B cell (primary cell): ENCODE results near the gene FSTL5. TPM values are rescaled to one million over a fixed set of nuclear protein-coding genes. Genes with fewer than 3 reads are reported as not detected.

Source experiments
- ATAC-seq: fragments of 200-7000 bp; cut with Tn5 transposase; one replicate; pipeline ENCODE4 v1.10.0; 2021; ENCODE audit warnings: low read depth, mild to moderate bottlenecking, moderate number of reproducible peaks, moderate library complexity
- CTCF ChIA-PET: fragments of 350-600 bp; sonication (Branson Sonifier 250); formaldehyde crosslinking; loops from one replicate; lab custom pipeline; 2021; ENCODE audit warnings: antibody characterized with exemption, inconsistent platforms; lab: Charles Lee
- POLR2A ChIA-PET: fragments of 350-600 bp; sonication (Branson Sonifier 250); formaldehyde crosslinking; loops from one replicate; lab custom pipeline; 2021; ENCODE audit warnings: antibody characterized with exemption; lab: Charles Lee
- DNase-seq: peaks from one replicate; pipeline ENCODE4 v3.0.0; 2013
- H2AFZ ChIP-seq: 2 replicates; pipeline ENCODE4 v1.6.1; 2012; ENCODE audit warnings: mild to moderate bottlenecking, low read depth, low read length; ENCODE audit not compliant: insufficient read depth, poor library complexity, severe bottlenecking
- H3K27ac ChIP-seq, 2 donors: 1 replicate in 1 of 2; 2 replicates in 1 of 2; pipeline ENCODE4 v1.5.1; 2012 to 2013; ENCODE audit warnings: low read length in 2 of 2, mild to moderate bottlenecking in 2 of 2, moderate library complexity in 1 of 2
- H3K27me3 ChIP-seq, 4 experiments: fragments of 200-600 bp in 1 of 4; sonication (generic) in 1 of 4; replicated peaks in 1 of 4; 1 replicate in 2 of 4; 2 replicates in 2 of 4; pipeline versions ENCODE4 v1.6.1 to v1.7.0; 2013 to 2016; ENCODE audit warnings: low read length in 3 of 4, mild to moderate bottlenecking in 2 of 4, mixed read lengths in 1 of 4, moderate library complexity in 1 of 4; ENCODE audit not compliant: insufficient read depth in 4 of 4, control insufficient read depth in 3 of 4; ENCODE audit errors: control extremely low read depth in 1 of 4
- H3K36me3 ChIP-seq, 2 experiments: replicated peaks in 1 of 2; 1 replicate in 1 of 2; 2 replicates in 1 of 2; pipeline versions ENCODE4 v1.6.1 to v1.7.1; 2013; ENCODE audit warnings: low read length in 1 of 2; ENCODE audit not compliant: insufficient read depth in 2 of 2, control insufficient read depth in 1 of 2; ENCODE audit errors: control extremely low read depth in 1 of 2, extremely low read depth in 1 of 2
- H3K4me1 ChIP-seq, 2 donors: fragments of 200-600 bp in 1 of 2; sonication (generic) in 1 of 2; 1 replicate in 1 of 2; 2 replicates in 1 of 2; pipeline versions ENCODE4 v1.5.1 to v1.6.1; 2013 to 2017; ENCODE audit warnings: low read length in 2 of 2; ENCODE audit not compliant: control insufficient read depth in 2 of 2, insufficient read depth in 2 of 2
- H3K4me2 ChIP-seq: replicated peaks from 2 replicates; pipeline ENCODE3; 2012; ENCODE audit warnings: mild to moderate bottlenecking, low read depth, low read length; ENCODE audit not compliant: poor library complexity, severe bottlenecking
- H3K4me3 ChIP-seq, 5 experiments: fragments of 200-600 bp in 1 of 5; sonication (generic) in 1 of 5; 1 replicate in 3 of 5; 2 replicates in 2 of 5; pipeline versions ENCODE4 v1.5.1 to v1.7.0; 2011 to 2016; ENCODE audit warnings: low read length in 4 of 5, mild to moderate bottlenecking in 4 of 5, low read depth in 2 of 5, control low read depth in 1 of 5, moderate library complexity in 1 of 5; ENCODE audit not compliant: insufficient read depth in 1 of 5; ENCODE audit errors: control extremely low read depth in 1 of 5, extremely low read depth in 1 of 5
- H3K79me2 ChIP-seq: fragments of 200-600 bp; sonication (generic); one replicate; pipeline ENCODE4 v1.6.0; 2016; ENCODE audit warnings: low read length; ENCODE audit not compliant: control insufficient read depth, insufficient read depth
- H3K9ac ChIP-seq: fragments of 200-600 bp; sonication (generic); 2 replicates; pipeline ENCODE4 v1.6.1; 2017; ENCODE audit warnings: mild to moderate bottlenecking, low read length, moderate library complexity
- H3K9me3 ChIP-seq, 3 donors: one replicate each; pipeline versions ENCODE4 v1.6.1 to v1.7.1; 2013; ENCODE audit warnings: low read length in 2 of 3; ENCODE audit not compliant: control insufficient read depth in 2 of 3, insufficient read depth in 1 of 3; ENCODE audit errors: control extremely low read depth in 1 of 3
- H4K20me1 ChIP-seq: 2 replicates; pipeline ENCODE4 v1.6.0; 2012; ENCODE audit warnings: mild to moderate bottlenecking, low read length; ENCODE audit not compliant: insufficient read depth, control insufficient read depth, poor library complexity, severe bottlenecking
- H3K27ac Mint-ChIP-seq: one replicate; pipeline ENCODE4 v1.8.0; 2021; ENCODE audit warnings: mixed read lengths
- H3K27me3 Mint-ChIP-seq: one replicate; pipeline ENCODE4 v1.8.0; 2021; ENCODE audit warnings: mixed read lengths
- H3K4me1 Mint-ChIP-seq: one replicate; pipeline ENCODE4 v1.8.0; 2021; ENCODE audit warnings: mixed read lengths
- H3K4me3 Mint-ChIP-seq: one replicate; pipeline ENCODE4 v1.8.0; 2021; ENCODE audit warnings: mixed read lengths
- H3K9me3 Mint-ChIP-seq: one replicate; pipeline ENCODE4 v1.8.0; 2022; ENCODE audit warnings: mixed read lengths; ENCODE audit not compliant: insufficient read depth
- EZH2 ChIP-seq: IDR thresholded peaks from 2 replicates; pipeline ENCODE4 v1.6.1; 2012; ENCODE audit warnings: borderline replicate concordance, low read depth, mild to moderate bottlenecking, moderate library complexity, low read length; ENCODE audit not compliant: insufficient read depth, poor library complexity, severe bottlenecking
- WGBS: methylation state at CpG from one replicate; pipeline ENCODE4 v1.1.5; 2013; ENCODE audit warnings: missing lambda C conversion rate; ENCODE audit not compliant: insufficient coverage; 5-methylcytosine and 5-hydroxymethylcytosine counted together
- intact Hi-C: fragments of 100-400 bp; cut with micrococcal nuclease; formaldehyde crosslinking; loops from one replicate; pipeline ENCODE4 v1.10.0; 2022
- polyA plus RNA-seq: library from polyadenylated mRNA; depleted of rRNA; stranded (reverse); fragments of >200 nt; gene quantifications from 2 replicates; pipeline ENCODE4 v1.2.3, GENCODE V29; 2012
- total RNA-seq, 2 donors: library from RNA; stranded (reverse); fragments of 120-200 nt in 1 of 2; gene quantifications; 1 replicate in 1 of 2; 2 replicates in 1 of 2; pipeline versions ENCODE4 v1.2.3 to v1.2.4, GENCODE V29; 2013 to 2022
- TF ChIP-seq, protein P1 (sequence below): fragments of 200-600 bp; IDR thresholded peaks from one replicate; pipeline ENCODE4 v1.8.0; 2022; ENCODE audit warnings: antibody characterized with exemption, mild to moderate bottlenecking

The FSTL5 gene
- total and polyA plus RNA-seq, 2 donors (not counting 1 experiment from before 2014, with no cell fraction given), result not detected

DNA sequence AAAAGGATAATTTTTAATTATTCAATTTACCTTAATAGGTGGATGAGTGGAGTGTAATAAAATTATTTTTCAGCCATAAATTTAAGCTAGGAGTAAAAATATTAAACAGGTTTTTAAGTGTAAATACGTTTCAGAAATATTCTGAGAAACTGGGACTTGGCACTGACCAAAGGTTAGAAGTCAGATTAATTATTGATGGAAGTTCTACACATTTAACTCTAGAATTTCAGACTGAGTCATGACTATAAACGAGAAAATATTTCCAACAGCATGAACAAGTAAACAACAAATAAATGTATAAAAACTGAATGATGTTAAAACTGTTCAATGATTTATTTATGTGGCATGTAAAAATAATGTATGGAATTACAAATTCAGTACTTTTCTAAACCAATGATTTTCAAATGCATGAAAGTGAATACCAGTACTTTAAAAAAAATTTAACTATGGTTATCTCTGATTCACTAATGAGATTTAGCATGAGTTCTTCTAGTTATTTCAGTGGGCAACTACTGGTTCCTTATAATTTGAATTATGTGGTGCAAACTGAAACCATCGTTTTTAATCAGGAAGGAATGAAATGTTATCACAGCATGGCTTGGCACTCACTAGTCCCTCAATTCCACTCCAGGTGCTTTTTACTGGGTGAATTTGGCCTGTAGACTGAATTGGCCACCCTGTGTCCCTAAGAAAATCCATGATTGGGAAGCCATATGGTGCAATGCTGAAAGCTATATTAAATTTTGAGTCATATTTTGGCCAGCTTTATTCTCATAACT is 244.2 kb downstream of the FSTL5 start:
- no peak overlapping the region for H3K4me3 Mint-ChIP-seq

DNA sequence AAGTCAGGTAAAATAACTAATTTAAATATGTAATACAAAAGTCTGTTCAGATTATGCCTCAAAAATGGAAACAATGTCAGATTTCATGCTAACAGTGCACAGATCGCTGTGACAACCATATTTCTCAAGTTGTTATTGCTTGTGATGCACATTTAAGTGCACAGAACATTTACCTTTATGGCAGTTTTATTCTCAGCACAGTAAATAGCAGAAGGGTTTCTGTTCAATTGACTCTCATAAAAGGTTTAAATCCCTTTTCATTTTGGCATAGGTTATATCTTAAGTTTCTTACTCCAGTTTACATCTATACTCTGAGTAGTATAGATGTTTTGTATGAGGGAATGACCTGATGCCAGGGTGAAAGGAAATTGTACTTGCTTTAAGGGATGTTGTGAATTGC is 247.8 kb downstream of the FSTL5 start:
- Mint-ChIP-seq H3K27me3 (no peaks in the 10 kb centered on the region), H3K4me1 (no peaks in the 10 kb centered on the region), H3K4me3 (no peak overlapping the region), H3K9me3 (no peaks in the 10 kb centered on the region), H3K27ac (no peak overlapping the region)
- ATAC-seq (no peak), DNase-seq (no peak)
- H4K20me1 ChIP-seq, result no peaks in the 10 kb centered on the region
- peaks cover 0 to 5% (median 0%) of the 10 kb centered on the region in 3 donors for H3K9me3 ChIP-seq
- ChIA-PET POLR2A (no interaction called here), CTCF (no interaction called here)
- WGBS, result 40% methylated on average over 1 of the region's 1 CpG
- H3K4me1 ChIP-seq, result no peaks in the 10 kb centered on the region
- H3K27me3 ChIP-seq, result no peaks in the 10 kb centered on the region
- intact Hi-C loops, result no loop called here
- H3K9ac ChIP-seq, result no peak overlapping the region
- H3K4me3 ChIP-seq, result no peak overlapping the region
- H2AFZ ChIP-seq, result no peak overlapping the region
- no peaks in the 10 kb centered on the region for H3K36me3 ChIP-seq
- TF ChIP-seq, protein P1, sequence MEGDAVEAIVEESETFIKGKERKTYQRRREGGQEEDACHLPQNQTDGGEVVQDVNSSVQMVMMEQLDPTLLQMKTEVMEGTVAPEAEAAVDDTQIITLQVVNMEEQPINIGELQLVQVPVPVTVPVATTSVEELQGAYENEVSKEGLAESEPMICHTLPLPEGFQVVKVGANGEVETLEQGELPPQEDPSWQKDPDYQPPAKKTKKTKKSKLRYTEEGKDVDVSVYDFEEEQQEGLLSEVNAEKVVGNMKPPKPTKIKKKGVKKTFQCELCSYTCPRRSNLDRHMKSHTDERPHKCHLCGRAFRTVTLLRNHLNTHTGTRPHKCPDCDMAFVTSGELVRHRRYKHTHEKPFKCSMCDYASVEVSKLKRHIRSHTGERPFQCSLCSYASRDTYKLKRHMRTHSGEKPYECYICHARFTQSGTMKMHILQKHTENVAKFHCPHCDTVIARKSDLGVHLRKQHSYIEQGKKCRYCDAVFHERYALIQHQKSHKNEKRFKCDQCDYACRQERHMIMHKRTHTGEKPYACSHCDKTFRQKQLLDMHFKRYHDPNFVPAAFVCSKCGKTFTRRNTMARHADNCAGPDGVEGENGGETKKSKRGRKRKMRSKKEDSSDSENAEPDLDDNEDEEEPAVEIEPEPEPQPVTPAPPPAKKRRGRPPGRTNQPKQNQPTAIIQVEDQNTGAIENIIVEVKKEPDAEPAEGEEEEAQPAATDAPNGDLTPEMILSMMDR, result no peak
- no peak for TF ChIP-seq EZH2
- H3K79me2 ChIP-seq, result no peaks in the 10 kb centered on the region
- no peak overlapping the region for H3K4me2 ChIP-seq
- H3K27ac ChIP-seq, result no peak overlapping the region

More for the DNA sequence above, 244.2 kb downstream of the FSTL5 start:
- no peaks in the 10 kb centered on the region for H3K36me3 ChIP-seq
- ChIA-PET CTCF (no interaction called here), POLR2A (no interaction called here)
- H3K9me3 Mint-ChIP-seq, result no peaks in the 10 kb centered on the region
- intact Hi-C loops, result no loop called here
- no peak for DNase-seq
- H3K27me3 Mint-ChIP-seq, result no peaks in the 10 kb centered on the region
- ATAC-seq, result no peak
- no peak overlapping the region for H3K27ac Mint-ChIP-seq
- H3K4me1 ChIP-seq, result no peaks in the 10 kb centered on the region
- no peaks in the 10 kb centered on the region for H3K4me1 Mint-ChIP-seq
- no peak overlapping the region for H3K27ac ChIP-seq
- H3K79me2 ChIP-seq, result no peaks in the 10 kb centered on the region
- no peaks in the 10 kb centered on the region for H3K9me3 ChIP-seq
- no peak overlapping the region for H3K9ac ChIP-seq
- no peak overlapping the region for H3K4me2 ChIP-seq
- H2AFZ ChIP-seq, result no peak overlapping the region
- no CpG with 5 or more reads among the region's 3 CpGs for WGBS
- no peaks in the 10 kb centered on the region for H4K20me1 ChIP-seq
- no peaks in the 10 kb centered on the region for H3K27me3 ChIP-seq
- TF ChIP-seq EZH2, result no peak
- TF ChIP-seq, protein P1, result no peak
- no peak overlapping the region for H3K4me3 ChIP-seq
